Measurements from ENCODE around the gene ATG14. TPM values are rescaled to one million over a fixed set of nuclear protein-coding genes. Genes with fewer than 3 reads are reported as not detected.

The ATG14 gene
- total and polyA plus RNA-seq, 2 of the 13 experiments (the other 11 are each of a cell fraction or from before 2014, with no cell fraction given): 7.2 to 9.1 TPM

- no peak overlapping the region for H2AFZ ChIP-seq (ENCODE audit: low read length)
- H3K79me2 ChIP-seq (ENCODE audit: insufficient read depth, low read length): no peaks in the 10 kb centered on the region
- H4K20me1 ChIP-seq (ENCODE audit: insufficient read depth, low read length): no peaks in the 10 kb centered on the region
- no peak overlapping the region for H3K4me2 ChIP-seq (ENCODE audit: low read depth, low read length)
- POLR2A ChIA-PET: no interaction called here
- in situ Hi-C loops (cut with HindIII; ENCODE audit: extremely low pct_ligation_motif_present, low pct_unique_long_range_greater_than_20kb): no loop called here
- TF ChIP-seq ZNF225 (CRISPR knock-in tag; IDR thresholded peaks at IDR 0.05) (no peak), GPBP1L1 (CRISPR knock-in tag; IDR thresholded peaks at IDR 0.05) (no peak), STAT6 (CRISPR knock-in tag; IDR thresholded peaks at IDR 0.05; ENCODE audit: borderline replicate concordance) (no peak), NR2F2 (IDR thresholded peaks at IDR 0.05; ENCODE audit: borderline replicate concordance, low read depth) (no peak), PAX8 (CRISPR knock-in tag; IDR thresholded peaks at IDR 0.05; ENCODE audit: borderline replicate concordance) (no peak), KIAA2018 (CRISPR knock-in tag; IDR thresholded peaks at IDR 0.05; ENCODE audit: borderline replicate concordance) (no peak), GPN1 (CRISPR knock-in tag; IDR thresholded peaks at IDR 0.05; ENCODE audit: borderline replicate concordance) (no peak), MYC (CRISPR knock-in tag; IDR thresholded peaks at IDR 0.05; ENCODE audit: borderline replicate concordance) (no peak)
- TF ChIP-seq, protein P1, sequence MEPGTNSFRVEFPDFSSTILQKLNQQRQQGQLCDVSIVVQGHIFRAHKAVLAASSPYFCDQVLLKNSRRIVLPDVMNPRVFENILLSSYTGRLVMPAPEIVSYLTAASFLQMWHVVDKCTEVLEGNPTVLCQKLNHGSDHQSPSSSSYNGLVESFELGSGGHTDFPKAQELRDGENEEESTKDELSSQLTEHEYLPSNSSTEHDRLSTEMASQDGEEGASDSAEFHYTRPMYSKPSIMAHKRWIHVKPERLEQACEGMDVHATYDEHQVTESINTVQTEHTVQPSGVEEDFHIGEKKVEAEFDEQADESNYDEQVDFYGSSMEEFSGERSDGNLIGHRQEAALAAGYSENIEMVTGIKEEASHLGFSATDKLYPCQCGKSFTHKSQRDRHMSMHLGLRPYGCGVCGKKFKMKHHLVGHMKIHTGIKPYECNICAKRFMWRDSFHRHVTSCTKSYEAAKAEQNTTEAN (CRISPR knock-in tag; conservative IDR thresholded peaks at IDR 0.05): no peak
- peaks cover 30% of the 10 kb centered on the region for H3K4me1 ChIP-seq (ENCODE audit: insufficient read depth, low read length)
- no peak for DNase-seq (ENCODE audit: low spot score)
- H3K27ac ChIP-seq (ENCODE audit: extremely low read length, insufficient read depth, low read length): no peak overlapping the region
- H3K4me3 ChIP-seq (replicated peaks in 1 of 3; ENCODE audit: insufficient read depth in 1 of 3, low read depth in 2 of 3, low read length in 3 of 3): no peak overlapping the region
- no peak for FAIRE-seq
- no peak for ATAC-seq
- H3K36me3 ChIP-seq (replicated peaks in 1 of 2; ENCODE audit: control insufficient read depth in 1 of 2, insufficient read depth in 2 of 2, low read length in 2 of 2): no peaks in the 10 kb centered on the region
- WGBS (ENCODE audit: low lambda C conversion rate): 98% methylated on average over 2 of the region's 2 CpGs
- no peak overlapping the region for H3K9ac ChIP-seq (ENCODE audit: insufficient read depth, low read depth, low read length)
- CTCF ChIA-PET (ENCODE audit: low intra/inter-chr PET ratio, low total read pairs): no interaction called here
- intact Hi-C loops (cut with micrococcal nuclease; ENCODE audit: unreplicated experiment): no loop called here
- BruUV-seq (replicated peaks): no TSS peak
- H3K27me3 ChIP-seq (ENCODE audit: control insufficient read depth in 1 of 2, insufficient read depth in 2 of 2, low read length in 2 of 2): no peaks in the 10 kb centered on the region
- H3K9me3 ChIP-seq (ENCODE audit: low read length): no peaks in the 10 kb centered on the region
Observed at GRCh38 chr14:55361190-55361589, 50.4 kb downstream of the ATG14 start.

All from HepG2 (cell line).